Retinal pigment epithelial cell (primary cell): ENCODE measurements around the gene CAV2.
A peak's percentile ranks its signal among the peaks of the same experiment; 100 is the strongest.

Experiments used
- DNase-seq: peaks from one replicate; pipeline ENCODE4 v3.0.0-alpha.2; 2010; ENCODE audit warnings: low read depth
- H3K4me3 ChIP-seq: 2 replicates; pipeline ENCODE4 v1.5.1; 2011; ENCODE audit warnings: mild to moderate bottlenecking, low read length, control low read depth, moderate library complexity
- TF ChIP-seq, protein P1 (sequence below): conservative IDR thresholded peaks from 2 replicates; pipeline ENCODE4 v1.5.1; 2011; ENCODE audit warnings: low read depth, low read length, control low read depth, inconsistent platforms

The CAV2 gene, protein sequence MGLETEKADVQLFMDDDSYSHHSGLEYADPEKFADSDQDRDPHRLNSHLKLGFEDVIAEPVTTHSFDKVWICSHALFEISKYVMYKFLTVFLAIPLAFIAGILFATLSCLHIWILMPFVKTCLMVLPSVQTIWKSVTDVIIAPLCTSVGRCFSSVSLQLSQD

DNA sequence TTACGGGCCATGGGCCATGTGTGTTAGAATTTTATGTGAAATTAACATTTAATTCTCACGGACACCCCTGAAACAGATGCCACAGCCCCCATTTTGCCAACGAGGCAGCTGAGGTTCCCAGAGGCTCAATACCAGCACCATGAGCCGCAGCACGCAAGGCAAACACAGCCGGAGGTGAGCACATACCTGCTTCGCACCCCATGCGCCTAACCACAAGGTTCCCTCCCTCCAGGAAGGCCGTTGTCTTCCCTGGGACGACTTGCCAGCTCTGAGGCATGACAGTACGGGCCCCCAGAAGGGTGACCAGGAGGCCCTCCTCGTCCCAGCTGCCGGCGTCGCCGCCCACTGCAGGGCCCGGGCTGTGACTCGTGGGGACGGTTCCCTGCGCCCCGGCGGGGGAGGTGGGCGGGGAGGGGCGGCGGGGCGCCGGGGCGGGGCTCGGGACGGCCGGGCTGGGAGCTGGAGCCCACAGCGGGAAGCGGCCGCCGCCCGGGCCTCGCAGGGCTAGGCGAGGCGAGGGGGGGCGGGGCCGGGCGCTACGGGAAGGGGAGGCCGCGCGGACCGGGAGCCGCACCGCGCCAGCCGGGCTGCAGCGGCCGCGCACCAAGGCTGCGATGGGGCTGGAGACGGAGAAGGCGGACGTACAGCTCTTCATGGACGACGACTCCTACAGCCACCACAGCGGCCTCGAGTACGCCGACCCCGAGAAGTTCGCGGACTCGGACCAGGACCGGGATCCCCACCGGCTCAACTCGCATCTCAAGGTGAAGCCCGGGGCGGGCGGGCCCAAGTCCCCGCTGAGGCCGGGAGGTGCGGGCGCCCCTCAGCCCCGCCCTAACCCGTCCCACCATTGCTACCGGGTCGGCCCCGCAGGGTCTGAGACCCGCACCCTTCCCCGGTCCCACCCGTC is at the start of gene CAV2:
Gene CAV2 (plus strand): TSS at position 571 of the 910 bp plus-strand sequence. CDS start 44 bp downstream, at position 615.
- DNase-seq, result no peak
- peak within 1 kb of the TSS; percentile 71 for H3K4me3 ChIP-seq
- TF ChIP-seq, protein P1, sequence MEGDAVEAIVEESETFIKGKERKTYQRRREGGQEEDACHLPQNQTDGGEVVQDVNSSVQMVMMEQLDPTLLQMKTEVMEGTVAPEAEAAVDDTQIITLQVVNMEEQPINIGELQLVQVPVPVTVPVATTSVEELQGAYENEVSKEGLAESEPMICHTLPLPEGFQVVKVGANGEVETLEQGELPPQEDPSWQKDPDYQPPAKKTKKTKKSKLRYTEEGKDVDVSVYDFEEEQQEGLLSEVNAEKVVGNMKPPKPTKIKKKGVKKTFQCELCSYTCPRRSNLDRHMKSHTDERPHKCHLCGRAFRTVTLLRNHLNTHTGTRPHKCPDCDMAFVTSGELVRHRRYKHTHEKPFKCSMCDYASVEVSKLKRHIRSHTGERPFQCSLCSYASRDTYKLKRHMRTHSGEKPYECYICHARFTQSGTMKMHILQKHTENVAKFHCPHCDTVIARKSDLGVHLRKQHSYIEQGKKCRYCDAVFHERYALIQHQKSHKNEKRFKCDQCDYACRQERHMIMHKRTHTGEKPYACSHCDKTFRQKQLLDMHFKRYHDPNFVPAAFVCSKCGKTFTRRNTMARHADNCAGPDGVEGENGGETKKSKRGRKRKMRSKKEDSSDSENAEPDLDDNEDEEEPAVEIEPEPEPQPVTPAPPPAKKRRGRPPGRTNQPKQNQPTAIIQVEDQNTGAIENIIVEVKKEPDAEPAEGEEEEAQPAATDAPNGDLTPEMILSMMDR, result no peak

DNA sequence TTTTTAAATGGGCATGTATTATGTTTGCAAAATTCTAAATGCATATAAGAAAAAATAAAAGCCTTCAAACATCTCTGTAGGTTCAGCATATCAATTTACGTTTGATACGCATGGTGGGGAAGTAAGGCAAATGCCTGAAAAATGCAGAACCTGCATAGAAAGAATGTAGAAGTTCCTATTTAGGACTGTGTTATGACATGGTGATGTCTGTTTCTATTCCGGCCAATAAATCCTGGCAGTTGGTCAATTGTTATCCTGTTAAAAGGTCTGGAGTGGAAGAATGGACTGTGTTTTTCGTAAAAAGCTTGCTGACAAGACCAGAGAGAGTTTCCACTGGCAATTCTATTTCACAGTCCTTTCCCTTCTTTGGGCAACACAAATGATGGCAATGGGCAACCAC is 49.6 kb upstream of the CAV2 start:
- TF ChIP-seq, protein P1, result no peak
- H3K4me3 ChIP-seq, result no peak overlapping the region
- DNase-seq, result no peak

DNA sequence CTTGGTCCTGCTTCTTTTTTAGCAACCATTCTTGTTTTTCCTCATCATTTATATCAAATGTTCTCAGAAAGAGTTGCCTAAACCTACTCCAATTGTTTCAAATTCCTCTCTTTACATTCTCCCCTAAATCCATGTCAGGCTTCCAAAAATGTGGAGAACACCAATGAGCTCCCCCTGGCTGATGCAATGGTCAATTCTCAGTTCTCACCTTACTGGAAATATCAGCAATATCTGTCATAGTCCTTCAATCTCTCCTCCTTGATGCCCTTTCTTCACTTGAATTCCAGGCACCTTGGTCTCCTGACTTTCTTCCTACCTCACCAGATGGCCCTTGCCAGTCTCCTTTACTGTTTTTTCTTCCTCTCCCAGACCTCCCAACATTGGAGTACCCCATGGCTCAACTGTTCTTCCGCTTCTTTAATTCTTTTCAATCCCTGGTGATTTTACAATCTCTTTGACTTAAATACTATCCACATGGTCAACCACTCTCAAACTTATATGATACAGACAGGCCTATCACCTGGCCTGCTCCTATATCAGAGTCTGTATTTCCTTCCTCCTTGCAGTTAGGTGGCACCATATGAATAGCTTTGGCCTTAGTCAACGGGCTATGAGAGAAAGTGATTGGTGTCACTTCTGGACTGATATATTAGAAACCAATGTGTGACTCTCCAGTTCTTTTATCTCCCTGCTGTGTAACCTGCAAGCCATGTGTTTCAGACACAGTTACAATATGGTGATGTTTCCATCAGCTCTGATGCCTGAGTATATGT is 47.4 kb upstream of the CAV2 start:
- DNase-seq, result no peak
- TF ChIP-seq, protein P1, result no peak
- no peak overlapping the region for H3K4me3 ChIP-seq

DNA sequence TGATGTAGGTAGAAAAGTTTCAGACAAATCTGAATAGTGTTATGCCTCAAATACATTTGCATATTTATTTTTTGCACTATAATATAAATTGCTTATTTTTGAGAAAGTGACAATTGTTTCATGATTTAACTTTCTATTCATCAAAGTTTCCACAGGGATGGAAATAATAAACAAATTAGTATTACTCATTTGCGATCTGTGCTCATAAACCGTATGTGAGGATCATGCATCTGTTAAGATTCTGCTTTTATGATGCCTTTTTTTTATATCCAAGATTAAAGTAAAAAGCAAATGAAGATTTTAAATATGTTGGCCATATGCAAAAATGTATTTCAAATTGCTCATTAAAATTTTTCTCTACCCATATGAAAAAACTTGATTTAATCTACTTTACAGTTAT is 45.2 kb upstream of the CAV2 start:
- DNase-seq, result no peak
- TF ChIP-seq, protein P1, result no peak
- H3K4me3 ChIP-seq, result no peak overlapping the region

DNA sequence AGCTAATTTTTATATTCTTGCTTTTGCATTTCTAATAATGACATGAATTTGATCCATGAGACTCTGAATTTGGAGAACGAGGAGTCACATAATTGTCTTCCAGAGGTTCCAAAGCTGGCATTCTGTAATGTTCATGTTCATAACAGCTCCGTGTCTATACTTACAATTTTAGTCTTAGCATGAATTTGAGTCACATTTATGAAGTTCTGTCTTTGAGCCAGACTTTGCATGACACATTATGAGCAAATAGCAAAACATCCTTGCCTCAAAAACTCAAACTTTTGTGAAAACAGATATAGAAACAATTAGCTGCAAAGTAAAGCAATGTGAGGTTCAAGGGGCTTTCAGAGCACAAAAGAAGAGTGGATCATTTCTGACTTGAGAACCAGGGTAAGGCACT is 44.5 kb upstream of the CAV2 start:
- H3K4me3 ChIP-seq, result no peak overlapping the region
- TF ChIP-seq, protein P1, result no peak
- no peak for DNase-seq

DNA sequence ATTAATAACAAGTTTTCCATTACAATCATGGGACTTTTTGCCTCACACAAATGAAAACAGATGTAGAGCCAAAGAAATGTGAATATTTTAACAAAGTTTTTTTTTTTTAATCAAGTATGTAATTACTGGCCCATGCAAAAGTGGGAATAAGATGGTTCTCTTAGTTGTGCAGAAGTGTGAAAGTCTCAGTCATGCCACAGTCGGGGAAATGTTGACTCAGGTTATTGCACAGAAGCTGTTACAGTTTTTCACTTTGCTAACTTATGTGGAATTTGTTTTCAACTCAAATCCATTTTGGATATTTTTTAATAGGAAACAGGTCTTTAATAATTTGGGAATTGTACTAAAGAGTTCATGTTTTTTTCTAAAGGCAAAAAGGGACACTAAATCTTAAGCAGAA is 44.0 kb upstream of the CAV2 start:
- no peak for DNase-seq
- TF ChIP-seq, protein P1, result no peak
- no peak overlapping the region for H3K4me3 ChIP-seq
